Measurements from ENCODE around the gene TNFSF4.
"Not testable (repeated sequence)": the region's sequence is repeated elsewhere in the genome, so short reads cannot be mapped to it uniquely, and the experiment has no call there.

The TNFSF4 gene

GRCh38 chr1:173206816-173207568, at the start of gene TNFSF4:
TNFSF4 (minus strand) TSS chr1:173207331; CDS start chr1:173207176, 155 bp downstream.
- peak; percentile 58 for DNase-seq (ENCODE audit: low read depth, low spot score)

- peak; percentile 61 for DNase-seq (ENCODE audit: low read depth, low spot score)
These were observed 48.2 kb upstream of the TNFSF4 start for GRCh38 chr1:173255214-173255813.

- peak; percentile 16 for DNase-seq (ENCODE audit: low read depth, low spot score)
These were observed 45.9 kb upstream of the TNFSF4 start for GRCh38 chr1:173253046-173253445.

- DNase-seq (ENCODE audit: low read depth, low spot score), result no peak
These were observed 42.2 kb upstream of the TNFSF4 start for GRCh38 chr1:173249349-173249748.

- no peak for DNase-seq (ENCODE audit: low read depth, low spot score)
These were observed 41.3 kb upstream of the TNFSF4 start for GRCh38 chr1:173248247-173248940.

GRCh38 chr1:173245892-173246291, 38.8 kb upstream of the TNFSF4 start:
- DNase-seq (ENCODE audit: low read depth, low spot score), result no peak

- DNase-seq (ENCODE audit: low read depth, low spot score), result no peak
These were observed 36.2 kb upstream of the TNFSF4 start for GRCh38 chr1:173243300-173243699.

- no peak for DNase-seq (ENCODE audit: low read depth, low spot score)
These were observed 34.6 kb upstream of the TNFSF4 start for GRCh38 chr1:173241528-173242347.

- no peak for DNase-seq (ENCODE audit: low read depth, low spot score)
These were observed 33.5 kb upstream of the TNFSF4 start for GRCh38 chr1:173240609-173241008.

- DNase-seq (ENCODE audit: low read depth, low spot score), result no peak
These were observed 31.9 kb upstream of the TNFSF4 start for GRCh38 chr1:173239058-173239457.

- DNase-seq (ENCODE audit: low read depth, low spot score), result no peak
These were observed 27.8 kb upstream of the TNFSF4 start for GRCh38 chr1:173234899-173235298.

GRCh38 chr1:173234434-173234833, 27.3 kb upstream of the TNFSF4 start:
- not testable (repeated sequence) for DNase-seq (ENCODE audit: low read depth, low spot score)

- DNase-seq (ENCODE audit: low read depth, low spot score), result not testable (repeated sequence)
These were observed 21.9 kb upstream of the TNFSF4 start for GRCh38 chr1:173229031-173229430.

GRCh38 chr1:173224949-173225348, 17.8 kb upstream of the TNFSF4 start:
- DNase-seq (ENCODE audit: low read depth, low spot score), result no peak

GRCh38 chr1:173224280-173224892, 17.3 kb upstream of the TNFSF4 start:
- DNase-seq (ENCODE audit: low read depth, low spot score), result no peak

GRCh38 chr1:173223031-173223380, 15.9 kb upstream of the TNFSF4 start:
- DNase-seq (ENCODE audit: low read depth, low spot score), result no peak

GRCh38 chr1:173222149-173223030, 15.3 kb upstream of the TNFSF4 start:
- DNase-seq (ENCODE audit: low read depth, low spot score), result no peak

- no peak for DNase-seq (ENCODE audit: low read depth, low spot score)
These were observed 13.0 kb upstream of the TNFSF4 start for GRCh38 chr1:173220157-173220556.

- no peak for DNase-seq (ENCODE audit: low read depth, low spot score)
These were observed 6.5 kb upstream of the TNFSF4 start for GRCh38 chr1:173213665-173214064.

- no peak for DNase-seq (ENCODE audit: low read depth, low spot score)
These were observed 5.9 kb upstream of the TNFSF4 start for GRCh38 chr1:173212952-173213491.
